ENCODE data around the gene GPR183. TPM values are rescaled to one million over a fixed set of nuclear protein-coding genes. Genes with fewer than 3 reads are reported as not detected.

Gene GPR183
- total RNA-seq, 2 donors from 2014 or later, result 1.5 to 8.3 TPM

DNA sequence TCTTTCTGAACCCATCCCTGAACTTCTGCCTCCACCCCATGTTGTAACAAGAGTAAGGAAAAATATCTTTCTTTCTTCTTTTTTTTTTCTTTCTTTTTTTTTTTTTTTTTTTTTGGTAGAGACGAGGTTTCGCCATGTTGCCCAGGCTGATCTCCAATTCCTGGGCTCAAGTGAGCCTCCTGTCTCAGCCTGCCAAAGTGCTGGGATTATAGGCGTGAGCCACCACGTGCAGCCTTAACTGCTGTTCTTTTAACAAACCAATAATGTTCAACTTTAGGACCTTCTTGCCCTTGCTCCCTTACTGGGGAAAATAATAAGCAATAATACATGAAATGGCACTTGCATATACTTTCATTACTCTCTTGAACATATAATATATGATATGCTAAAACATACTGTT is 19.6 kb downstream of the GPR183 start:
- H3K9ac ChIP-seq (ENCODE audit: low read depth in 2 of 2, low read length in 2 of 2), result no peak overlapping the region
- H3K27me3 ChIP-seq, result no peaks in the 10 kb centered on the region
- no peak overlapping the region for H3K27ac ChIP-seq
- no peak overlapping the region for H3K4me3 ChIP-seq
- intact Hi-C loops (cut with DNase I), result no loop called here
- H3K9me3 ChIP-seq, result no peaks in the 10 kb centered on the region
- TF ChIP-seq CTCF (IDR thresholded peaks at IDR 0.05), result no peak
- H3K4me1 ChIP-seq, result no peaks in the 10 kb centered on the region
- no peak for DNase-seq
- H3K36me3 ChIP-seq, result no peaks in the 10 kb centered on the region

DNA sequence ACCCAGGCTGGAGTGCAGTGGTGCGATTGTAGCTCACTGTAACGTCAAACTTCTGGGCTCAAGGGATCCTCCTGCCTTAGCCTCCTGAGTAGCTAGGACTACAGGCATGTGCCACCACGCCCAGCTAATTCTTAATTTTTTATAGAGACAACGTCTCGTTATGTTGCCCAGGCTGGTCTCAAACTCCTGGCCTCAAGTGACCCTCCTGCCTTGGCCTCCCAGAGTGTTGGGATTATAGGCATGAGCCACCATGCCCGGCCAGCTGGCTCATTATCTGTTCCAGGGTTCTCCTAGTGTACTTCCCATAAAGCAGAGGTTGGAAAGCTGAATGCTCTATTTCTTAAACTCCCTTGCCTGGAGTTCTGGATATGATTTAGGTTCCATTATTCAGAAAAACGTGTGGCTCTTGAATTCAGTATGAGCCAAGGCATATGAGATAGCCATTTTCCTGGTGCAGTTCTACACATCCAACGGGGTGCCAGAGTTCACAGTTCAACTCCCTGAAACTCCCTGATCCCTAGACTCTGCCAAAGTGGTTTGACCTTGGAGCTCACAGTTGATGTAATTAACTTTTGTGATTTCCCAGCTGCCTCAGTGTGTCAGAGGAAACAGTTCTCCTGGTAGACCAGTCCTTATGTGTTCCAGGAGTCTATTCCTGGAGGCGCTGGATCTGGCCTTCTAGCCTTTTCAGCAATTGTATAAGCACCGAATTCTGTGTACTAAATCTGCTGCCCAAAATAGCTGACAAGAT is 21.6 kb downstream of the GPR183 start:
- no peak for TF ChIP-seq CTCF (IDR thresholded peaks at IDR 0.05)
- DNase-seq, result peak; percentile 45
- Histone ChIP-seq H3K4me3 (no peak overlapping the region), H3K9me3 (no peaks in the 10 kb centered on the region), H3K4me1 (no peaks in the 10 kb centered on the region), H3K27me3 (no peaks in the 10 kb centered on the region), H3K27ac (no peak overlapping the region), H3K9ac (ENCODE audit: low read depth in 2 of 2, low read length in 2 of 2) (no peak overlapping the region), H3K36me3 (no peaks in the 10 kb centered on the region)
- intact Hi-C loops (cut with DNase I), result no loop called here

DNA sequence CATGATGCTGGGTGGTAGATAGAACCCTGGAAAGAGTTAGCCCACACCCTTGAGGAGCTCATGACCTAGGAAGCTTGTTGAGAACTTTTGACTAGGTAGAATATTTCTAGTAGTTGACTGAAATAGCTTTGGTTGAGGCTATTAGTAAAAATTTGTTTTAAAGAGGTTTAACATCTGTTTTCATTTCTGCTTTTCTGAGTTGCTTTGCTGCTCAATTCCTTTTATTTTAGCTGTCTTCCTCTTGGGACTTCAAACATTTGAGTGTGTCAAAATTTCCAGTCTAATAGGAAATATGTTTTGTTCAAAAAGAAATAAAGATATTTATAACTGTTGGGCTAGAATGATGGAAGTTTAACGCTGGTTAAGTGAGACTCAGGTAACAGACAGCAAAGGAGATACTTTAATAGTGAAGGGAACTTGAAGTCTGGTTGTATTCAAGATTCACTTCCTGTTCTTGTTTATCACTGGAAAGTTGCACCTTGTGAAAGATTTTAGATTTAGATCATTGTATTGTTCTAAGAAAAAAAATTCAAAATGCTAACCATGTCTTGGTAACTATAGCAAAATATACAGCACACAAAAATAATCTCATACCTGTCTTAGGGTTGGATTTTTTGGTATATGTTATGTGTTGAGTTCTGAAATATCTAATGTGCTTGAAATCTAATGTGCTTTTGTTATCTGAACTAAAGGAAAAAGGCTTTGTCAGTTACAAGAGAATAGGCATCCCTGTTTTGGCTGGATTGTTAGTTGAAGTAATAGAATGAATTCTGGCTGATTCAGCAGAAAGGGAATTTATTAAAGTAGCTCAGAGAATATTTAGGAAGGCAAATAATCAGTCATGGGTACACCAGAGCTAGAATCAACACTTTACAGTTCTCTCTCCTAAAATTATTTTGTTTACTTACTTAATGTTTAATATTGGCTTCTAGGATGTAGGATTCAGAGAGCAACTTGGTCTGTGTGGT is 24.7 kb downstream of the GPR183 start:
- no peak for DNase-seq
- intact Hi-C loops (cut with DNase I), result no loop called here
- Histone ChIP-seq H3K9ac (ENCODE audit: low read depth in 2 of 2, low read length in 2 of 2) (no peak overlapping the region), H3K4me1 (peaks cover 8% of the 10 kb centered on the region), H3K9me3 (no peaks in the 10 kb centered on the region), H3K27ac (peak overlapping the region; percentile 64), H3K36me3 (no peaks in the 10 kb centered on the region), H3K4me3 (no peak overlapping the region), H3K27me3 (no peaks in the 10 kb centered on the region)
- TF ChIP-seq CTCF (IDR thresholded peaks at IDR 0.05), result no peak

DNA sequence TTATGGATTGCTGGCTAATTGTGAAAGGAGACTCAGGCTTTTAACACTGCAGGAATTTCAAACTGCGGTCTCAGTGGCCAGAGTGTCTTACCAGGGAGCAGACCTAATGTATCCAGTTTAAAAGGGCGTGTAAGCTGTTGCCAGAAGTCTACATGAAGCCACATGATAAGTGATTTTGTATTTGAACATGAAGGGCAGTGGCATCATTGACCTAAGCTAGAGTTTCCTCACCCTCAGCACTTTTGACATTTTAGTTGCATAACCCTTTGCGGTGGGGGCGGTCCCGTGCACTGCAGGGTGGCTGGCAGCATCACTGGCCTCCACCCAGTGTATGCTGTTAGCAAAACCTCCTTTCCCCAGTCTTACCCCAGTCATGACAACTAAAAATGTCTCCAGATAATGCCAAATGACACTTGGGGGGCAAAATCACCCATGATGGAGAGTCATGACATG is 25.4 kb downstream of the GPR183 start:
- peaks cover 8% of the 10 kb centered on the region for H3K4me1 ChIP-seq
- H3K9me3 ChIP-seq, result no peaks in the 10 kb centered on the region
- intact Hi-C loops (cut with DNase I), result no loop called here
- no peaks in the 10 kb centered on the region for H3K27me3 ChIP-seq
- no peaks in the 10 kb centered on the region for H3K36me3 ChIP-seq
- peak; percentile 50 for DNase-seq
- no peak for TF ChIP-seq CTCF (IDR thresholded peaks at IDR 0.05)
- H3K27ac ChIP-seq, result peak overlapping the region; percentile 64
- no peak overlapping the region for H3K4me3 ChIP-seq
- no peak overlapping the region for H3K9ac ChIP-seq (ENCODE audit: low read depth in 2 of 2, low read length in 2 of 2)

GRCh38 chr13:99280166-99280565 is 27.0 kb downstream of the GPR183 start:
- Histone ChIP-seq H3K36me3 (no peaks in the 10 kb centered on the region), H3K9ac (ENCODE audit: low read depth in 2 of 2, low read length in 2 of 2) (no peak overlapping the region), H3K27me3 (no peaks in the 10 kb centered on the region), H3K27ac (peak overlapping the region; percentile 68), H3K9me3 (no peaks in the 10 kb centered on the region), H3K4me1 (peaks cover 8% of the 10 kb centered on the region), H3K4me3 (no peak overlapping the region)
- TF ChIP-seq CTCF (IDR thresholded peaks at IDR 0.05), result no peak
- peak; percentile 51 for DNase-seq
- intact Hi-C loops (cut with DNase I), result no loop called here

All from colonic mucosa (tissue), 4 donors.